Measurements from ENCODE around the gene KCND3.

KCND3 gene

GRCh38 chr1:111837393-111837792 is 152.1 kb downstream of the KCND3 start:
- no peak for DNase-seq

DNA sequence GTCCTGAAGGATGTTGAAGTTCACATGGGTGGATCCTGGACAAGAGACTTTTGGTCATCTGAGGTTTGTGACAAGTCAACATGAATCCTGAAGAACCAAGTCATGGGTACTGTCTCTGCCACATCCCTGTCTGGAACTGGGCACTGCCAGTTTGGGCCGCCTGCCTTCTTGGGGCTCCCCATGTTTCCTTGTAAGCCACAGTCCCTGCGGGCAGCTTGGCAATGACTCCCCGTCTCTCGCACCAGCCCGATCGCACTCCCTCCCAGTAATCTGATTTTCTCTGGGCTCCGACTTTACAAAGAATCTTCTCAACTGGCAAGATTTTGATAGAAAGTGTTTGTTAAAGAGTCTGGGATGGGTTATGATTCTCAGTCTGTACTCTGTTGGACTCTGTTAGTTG is 153.4 kb downstream of the KCND3 start:
- DNase-seq = no peak

- DNase-seq = no peak
Observed at GRCh38 chr1:111835514-111835913, 154.0 kb downstream of the KCND3 start.

DNA sequence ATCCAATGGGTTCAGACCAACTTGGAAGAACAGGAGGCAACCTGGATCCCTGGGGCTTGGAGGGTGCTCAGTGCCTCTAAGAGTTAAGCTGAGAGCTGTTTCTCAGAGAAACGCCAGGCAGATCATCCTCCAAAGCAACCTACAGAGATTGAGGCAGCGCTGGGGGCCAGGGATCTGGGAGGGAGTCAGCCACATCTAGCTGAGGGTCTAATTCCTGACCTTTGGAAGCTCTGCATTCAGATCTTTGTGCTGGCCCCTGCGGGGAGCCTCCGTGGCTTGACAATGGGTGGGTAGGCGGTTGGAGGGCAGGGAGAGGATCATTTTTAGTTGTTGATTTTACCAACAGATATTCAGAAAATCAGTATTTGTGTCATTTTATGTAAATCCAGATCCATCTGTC is 154.5 kb downstream of the KCND3 start:
- no peak for DNase-seq

DNA sequence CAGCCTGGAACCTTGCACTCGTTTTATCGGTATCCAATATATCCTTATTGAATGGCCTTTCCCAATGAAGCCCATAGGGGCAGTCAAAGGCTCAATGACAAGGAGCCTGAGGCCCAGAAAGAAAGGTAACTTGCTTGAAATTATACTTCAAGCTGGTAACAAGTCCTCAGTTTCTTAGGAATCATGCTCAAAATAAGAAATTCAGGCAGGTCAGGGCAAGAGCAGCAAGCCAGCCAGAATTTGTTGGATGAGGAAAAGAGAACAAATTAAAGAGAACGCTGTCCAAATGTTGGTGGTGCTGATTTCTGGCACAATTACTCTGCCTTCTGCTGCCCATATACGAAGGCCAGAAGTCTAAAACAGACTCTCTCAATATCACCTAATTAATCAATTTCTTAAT is 156.1 kb downstream of the KCND3 start:
- DNase-seq = no peak

GRCh38 chr1:111832521-111833155 is 156.8 kb downstream of the KCND3 start:
- no peak for DNase-seq

DNA sequence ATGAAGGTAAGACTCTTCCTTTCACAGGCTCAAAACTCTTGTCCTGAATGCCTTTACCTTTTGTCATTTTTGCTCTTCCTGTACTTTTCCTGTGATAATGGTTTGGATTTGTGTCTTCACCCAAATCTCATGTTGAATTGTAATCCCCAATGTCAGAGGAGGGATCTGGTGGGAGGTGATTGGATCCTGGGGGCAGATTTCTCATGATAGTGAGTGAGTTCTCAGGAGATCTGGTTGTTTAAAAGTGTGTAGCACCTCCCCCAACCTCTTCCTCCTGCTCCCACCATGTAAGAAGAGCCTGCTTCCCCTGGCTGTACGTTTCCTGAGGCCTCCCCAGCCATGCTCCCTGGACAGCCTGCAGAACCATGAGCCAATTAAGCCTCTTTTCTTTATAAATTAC is 158.3 kb downstream of the KCND3 start:
- DNase-seq = no peak

GRCh38 chr1:111827946-111828345 is 161.5 kb downstream of the KCND3 start:
- no peak for DNase-seq

DNA sequence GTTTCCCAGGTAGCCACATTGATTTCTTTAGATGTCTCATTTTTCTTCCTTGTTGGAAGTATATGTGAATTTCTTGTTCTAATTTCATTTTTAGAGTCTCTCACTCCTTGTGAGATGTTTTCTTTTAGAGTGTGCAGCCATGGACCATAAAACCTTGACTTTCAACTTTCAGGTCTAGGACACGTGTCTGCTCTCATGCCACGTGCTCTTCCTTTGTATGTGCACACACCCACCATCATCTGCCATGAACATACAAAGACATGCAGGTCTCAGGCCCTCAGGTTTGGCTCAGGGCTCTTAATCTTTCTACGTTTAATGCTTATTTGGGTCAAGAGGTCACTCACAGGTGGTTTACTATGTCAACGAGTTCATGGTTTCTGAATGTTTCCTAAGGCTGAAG is 163.2 kb downstream of the KCND3 start:
- no peak for DNase-seq

DNA sequence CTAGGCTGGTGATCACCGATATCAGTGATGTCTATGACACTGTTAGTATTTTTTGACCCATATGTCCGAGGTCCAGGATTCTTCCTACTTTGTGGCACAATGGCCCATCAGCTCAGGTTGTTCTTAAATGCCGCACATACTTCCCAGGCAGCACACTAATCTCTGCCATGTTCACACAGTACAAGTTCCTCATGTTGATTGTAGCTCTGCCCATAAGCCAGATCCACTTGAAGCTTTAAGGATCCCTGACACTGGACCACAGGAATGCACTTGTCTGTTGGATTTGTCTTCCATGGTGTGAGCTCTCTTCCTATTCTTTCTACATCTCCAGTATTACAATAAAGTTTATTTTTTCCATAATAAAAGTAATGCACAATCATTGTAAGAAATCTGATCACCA is 164.3 kb downstream of the KCND3 start:
- no peak for DNase-seq

DNA sequence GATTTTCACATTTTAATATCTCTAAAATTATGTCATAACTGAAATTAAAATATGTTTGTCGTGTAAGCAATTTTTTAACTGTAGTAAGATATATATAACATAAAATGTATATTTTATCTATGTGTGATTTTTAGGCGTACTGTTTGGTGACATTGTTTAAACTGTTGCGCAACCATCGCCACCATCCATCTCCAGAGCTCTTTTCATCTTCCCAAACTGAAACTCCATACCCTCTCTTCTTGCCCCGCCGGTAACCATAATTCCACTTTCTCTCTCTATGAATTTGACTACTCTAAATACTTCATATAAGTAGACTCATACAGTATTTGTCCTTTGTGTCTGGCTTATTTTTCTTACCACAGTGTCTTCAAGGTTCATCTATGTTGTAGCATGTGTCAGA is 167.3 kb downstream of the KCND3 start:
- no peak for DNase-seq

- DNase-seq = no peak
Observed at GRCh38 chr1:111821121-111821745, 168.2 kb downstream of the KCND3 start.

GRCh38 chr1:111819566-111820263 is 169.8 kb downstream of the KCND3 start:
- no peak for DNase-seq

DNA sequence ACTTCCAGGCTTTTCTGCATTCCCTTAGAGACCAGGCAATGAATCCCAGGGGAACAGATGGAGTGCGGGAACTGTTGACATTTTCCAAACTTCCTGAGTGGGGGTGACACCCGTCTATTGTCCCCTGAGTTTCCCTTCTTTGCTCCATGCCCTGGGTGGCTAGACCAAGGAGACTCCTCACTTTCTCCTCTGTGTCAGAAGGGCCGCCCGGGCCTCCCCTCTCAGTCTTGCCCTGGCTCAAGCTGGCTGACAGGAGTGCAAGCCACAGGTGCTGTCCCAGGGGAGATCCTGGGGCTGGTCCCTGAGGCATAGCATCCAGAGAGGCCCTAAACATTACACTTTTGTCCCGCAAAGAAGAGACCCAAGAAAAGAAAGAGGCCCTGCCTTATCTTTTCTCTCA is 170.9 kb downstream of the KCND3 start:
- DNase-seq = no peak

DNA sequence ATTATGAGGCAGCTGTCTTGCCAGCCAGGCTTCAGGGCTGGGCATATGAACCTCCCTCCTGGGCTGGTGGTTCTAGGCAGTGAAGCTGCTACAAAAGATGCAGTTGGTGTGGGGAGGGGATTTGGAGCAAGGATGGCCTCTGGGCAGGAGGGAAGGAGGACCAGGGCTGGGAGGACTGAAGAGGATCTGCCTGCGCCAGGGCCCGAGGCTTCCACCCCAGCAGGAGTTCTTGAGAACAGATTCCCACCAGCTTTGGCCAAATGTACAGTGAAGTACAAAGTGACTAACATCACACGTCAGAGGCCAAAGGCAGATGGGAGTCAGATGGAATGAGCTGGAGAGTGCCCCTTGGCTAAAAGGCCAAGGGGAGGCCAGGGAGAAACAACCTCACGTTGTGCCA is 171.4 kb downstream of the KCND3 start:
- DNase-seq = no peak

DNA sequence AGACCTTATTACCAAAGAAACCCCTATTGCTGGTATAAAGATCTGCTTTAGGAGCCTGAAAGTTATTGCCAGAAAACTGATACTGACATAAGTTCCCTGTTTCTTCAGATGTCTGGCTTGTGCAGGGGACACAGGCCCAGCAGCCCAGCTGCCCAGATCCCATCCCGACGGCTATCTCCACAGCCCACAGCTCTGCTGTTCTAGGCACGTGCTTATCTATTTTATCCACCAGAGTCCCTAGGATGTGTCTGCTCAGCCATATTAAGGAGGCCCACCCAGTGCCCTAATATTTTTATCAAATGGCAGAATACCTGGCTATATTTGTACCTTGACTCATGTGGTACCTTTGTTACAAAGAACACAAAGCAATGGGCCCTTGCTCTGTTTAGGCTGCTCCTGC is 174.8 kb downstream of the KCND3 start:
- DNase-seq = no peak

- no peak for DNase-seq
Observed at GRCh38 chr1:111814305-111814628, 175.2 kb downstream of the KCND3 start.

DNA sequence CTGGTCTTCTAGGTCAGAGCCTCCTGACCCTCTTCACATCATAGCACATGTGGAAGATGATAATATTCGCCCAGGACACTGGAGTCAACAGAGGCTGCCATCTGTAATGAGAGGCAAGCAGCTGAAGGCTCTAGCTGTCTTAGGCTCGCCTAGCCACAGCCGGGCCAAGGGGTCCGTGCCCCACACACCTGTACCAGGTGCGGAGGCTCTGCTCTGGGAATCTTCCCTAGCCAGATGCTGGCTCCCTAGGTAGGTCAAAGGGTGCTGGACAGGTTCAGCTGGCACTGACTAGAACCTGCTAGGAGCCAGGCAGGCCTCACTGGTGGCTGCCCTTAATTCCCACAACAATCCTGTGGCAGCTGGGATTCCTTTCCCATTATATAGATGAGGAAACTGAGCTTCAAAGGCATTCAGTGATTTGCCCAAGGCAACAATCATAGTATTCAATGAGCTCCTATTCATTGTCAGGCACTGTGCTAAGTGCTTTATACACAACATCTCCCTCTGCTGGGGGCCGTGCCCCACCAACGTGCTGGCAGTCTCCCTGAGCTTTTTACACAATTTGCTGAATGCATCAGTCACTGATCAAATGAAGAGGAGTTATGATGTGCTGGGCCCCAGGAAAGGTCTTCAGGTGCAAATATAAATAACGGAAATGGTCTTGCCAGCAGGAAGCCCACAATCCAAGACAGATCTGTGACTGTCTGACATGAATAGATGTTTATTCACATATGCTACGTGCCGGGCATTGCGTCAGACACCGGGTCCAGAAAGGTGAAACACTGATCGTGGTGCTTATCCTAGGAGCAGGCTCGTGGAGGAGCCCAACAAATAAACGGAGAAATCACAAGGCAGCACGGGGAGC is 175.8 kb downstream of the KCND3 start:
- no peak for DNase-seq

- no peak for DNase-seq
Observed at GRCh38 chr1:111812306-111812705, 177.2 kb downstream of the KCND3 start.

DNA sequence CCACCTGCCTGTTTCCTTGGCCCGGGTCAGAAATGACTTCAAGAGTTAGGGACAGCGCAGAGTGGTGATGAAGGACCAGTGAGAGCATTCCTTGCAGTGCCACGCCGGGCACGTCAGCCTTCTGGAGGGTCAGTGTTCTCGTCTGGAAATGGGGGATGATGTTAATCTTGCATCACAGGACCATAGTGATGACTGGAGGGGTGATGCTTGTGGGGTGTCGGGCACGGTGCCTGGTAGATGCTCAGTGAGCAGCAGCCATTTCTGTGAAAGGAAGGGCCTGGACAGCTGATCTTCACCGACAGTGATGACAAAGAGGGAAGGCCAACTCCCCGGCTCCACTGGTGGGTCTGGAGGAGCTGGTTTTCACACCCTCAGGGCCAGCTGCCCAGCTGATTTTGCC is 177.6 kb downstream of the KCND3 start:
- no peak for DNase-seq

DNA sequence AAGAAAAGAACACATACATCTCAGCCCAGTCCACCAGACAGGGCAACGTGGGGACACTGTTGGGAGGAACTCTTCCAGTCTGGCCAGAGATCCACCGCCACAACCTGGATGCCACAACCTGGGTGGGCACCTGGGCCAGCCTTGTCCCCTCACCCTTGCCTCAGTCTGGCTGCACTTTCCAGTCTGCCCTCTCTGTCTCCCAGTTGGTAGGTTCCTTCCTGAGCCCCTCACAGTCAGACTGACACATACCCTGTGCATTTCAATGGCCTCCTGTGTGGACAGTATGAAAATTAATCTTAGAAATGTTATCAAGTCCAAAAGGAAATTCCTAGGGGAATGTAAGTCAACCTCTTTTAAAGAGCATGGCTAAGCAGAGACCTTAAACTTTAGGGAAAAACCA is 184.2 kb downstream of the KCND3 start:
- no peak for DNase-seq

DNA sequence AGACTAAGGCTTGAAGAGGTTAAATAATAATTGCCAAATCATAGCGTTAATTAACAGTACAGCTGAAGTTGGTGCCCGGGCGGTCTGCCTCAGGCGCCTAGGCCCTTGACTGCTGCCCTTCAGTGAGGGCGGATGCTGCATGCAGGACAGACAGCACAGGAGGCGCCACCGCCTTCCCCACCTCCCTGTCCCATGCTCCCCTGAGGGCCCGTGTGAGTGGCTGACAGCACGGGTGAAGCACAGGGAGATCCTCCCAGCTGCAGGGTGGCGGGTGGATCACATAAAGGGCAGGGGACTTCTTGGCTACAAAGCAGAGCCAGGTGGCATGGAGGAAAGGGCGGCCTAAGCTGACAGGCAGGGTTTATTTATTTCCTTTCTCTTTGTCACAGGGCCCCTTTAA is 184.7 kb downstream of the KCND3 start:
- DNase-seq = no peak

DNA sequence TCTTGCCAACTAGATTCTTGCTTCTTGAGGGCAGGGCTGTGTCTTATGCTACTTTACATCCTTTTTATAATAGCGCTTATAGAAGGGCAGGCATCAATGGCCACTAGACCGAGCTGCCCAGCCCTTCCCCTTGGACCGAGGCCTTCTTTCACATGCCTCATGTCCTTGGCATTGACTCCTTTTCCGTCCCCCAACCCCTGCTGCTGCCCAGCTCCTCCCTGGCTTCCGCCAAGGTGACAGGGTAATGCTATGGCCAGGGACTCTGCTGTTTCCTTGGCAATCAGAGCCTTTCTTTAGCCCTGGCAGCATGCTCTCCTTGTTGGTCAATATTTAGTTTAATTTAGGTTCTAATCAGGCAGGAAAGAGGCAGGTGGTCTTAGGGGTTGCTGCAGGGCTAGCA is 185.5 kb downstream of the KCND3 start:
- DNase-seq = no peak

DNA sequence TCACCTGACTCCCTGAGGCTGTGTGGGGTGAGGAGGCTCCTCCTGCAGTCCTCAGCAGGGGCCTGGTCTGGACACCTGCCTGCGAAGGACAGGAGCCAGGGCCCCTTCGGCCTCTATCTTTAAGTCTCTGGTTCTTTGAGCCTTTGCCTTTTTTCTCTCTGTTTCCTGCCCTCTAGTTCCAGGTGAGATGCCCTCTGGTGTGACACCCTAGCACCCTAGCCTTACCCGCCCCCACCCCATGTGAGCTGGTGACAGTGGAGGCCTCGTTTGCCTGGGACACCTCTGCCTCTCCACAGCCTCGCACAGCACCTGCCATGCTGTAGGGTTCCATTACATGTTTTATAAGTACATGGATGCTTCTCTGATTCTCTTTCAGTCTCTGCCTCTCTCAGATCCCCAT is 186.5 kb downstream of the KCND3 start:
- DNase-seq = no peak

Data from activated CD4-positive, alpha-beta T cell treated with anti-CD3 and anti-CD28 coated beads for 48 hours (primary cell).